Dedifferentiated amniotic fluid mesenchymal stem cell (primary cell): ENCODE measurements around the gene RRN3.
"Not testable (repeated sequence)": the region's sequence is repeated elsewhere in the genome, so short reads cannot be mapped to it uniquely, and the experiment has no call there.

Experiments used
- DNase-seq: peaks from one replicate; pipeline ENCODE4 v3.0.0-alpha.2; 2016; ENCODE audit errors: extremely low spot score

The RRN3 gene

DNA sequence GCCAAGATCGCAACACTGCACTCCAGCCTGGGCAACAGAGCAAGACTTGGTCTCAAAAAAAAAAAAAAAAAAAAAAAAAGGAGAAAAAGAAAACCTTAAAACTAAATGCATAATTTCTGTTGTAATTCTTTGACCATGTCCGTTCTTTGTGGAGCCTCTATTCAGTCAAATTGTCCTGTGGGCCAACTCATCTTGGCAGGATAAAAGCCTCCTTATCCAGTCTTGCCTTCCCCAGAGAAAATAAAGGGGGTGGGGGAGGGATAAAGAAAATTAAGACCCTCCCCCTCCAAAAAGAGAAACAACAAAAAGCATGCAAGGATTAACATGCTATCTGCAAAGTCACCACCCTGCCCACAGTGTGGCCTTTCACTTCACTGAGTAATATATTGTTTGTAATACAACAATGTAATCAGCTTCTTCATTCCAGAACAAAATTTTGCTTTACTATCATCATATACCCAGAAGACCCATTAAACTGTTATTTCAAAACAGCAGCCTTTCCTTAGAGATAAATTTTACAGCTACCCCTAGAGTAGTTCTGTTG is 5.4 kb upstream of the RRN3 start:
- not testable (repeated sequence) for DNase-seq

DNA sequence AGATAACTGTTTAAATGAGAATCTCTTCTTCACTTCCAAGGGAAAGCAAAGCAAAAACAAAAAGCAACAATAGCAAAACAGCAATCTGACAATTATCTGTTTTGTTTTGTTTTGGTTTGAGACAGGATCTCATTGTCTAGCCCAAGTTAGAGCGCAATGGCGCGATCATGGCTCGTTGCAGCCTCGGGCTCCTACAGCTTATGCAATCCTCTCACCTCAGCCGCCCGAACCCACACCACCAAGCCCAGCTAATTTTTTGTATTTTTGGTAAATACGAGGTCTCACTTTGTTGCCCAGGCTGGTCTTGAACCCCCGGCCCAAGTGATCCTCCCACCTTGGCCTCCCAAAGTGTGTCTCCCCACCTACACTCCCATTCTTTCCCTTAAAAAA is 2.5 kb upstream of the RRN3 start:
- DNase-seq, result not testable (repeated sequence)

DNA sequence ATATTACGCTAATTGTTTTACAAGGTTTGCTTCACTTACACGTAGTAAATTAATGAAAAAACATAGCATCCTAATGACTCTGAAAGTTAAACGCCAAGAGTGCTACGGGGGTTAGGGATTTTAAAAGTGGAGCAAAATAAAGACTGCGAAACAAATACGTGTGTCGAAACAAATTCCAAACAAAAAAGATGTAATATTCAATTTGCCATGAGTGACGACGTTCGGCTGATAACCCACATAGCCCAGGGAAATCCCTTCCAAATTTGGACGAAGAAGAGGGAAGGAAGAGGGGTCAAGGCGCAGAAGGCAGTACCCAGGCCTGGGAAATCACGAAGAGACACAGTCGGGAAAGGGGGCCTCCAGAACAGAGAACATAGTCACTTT is 509 bp downstream of the RRN3 start:
- not testable (repeated sequence) for DNase-seq

DNA sequence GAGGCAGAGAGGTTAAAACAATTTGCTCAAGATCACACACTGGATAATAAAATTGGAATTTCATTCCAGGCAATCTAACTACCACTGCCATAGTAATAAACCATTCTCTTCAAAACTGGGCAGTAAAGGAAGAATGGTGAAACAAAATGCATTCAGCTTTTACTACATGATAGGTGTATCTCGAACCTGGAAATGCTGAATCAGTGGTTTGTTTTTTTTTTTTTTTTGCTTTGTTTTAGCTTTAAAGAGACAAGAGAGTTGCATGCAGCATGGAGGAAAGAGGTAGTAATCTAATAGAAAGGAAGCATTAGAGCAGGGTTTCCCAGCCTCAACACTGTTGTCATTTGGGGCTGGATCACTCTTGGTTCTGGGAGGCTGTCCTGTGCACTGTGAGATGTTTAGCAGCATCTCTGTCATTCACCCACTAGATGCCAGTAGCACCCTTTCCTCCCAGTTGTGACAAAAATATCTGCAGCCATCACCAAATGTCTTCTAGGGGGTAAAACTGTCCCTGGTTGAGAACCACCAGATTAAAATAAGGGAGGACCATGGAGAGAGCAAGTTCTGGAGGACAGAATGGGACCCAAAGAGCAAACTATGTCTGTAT is 3.3 kb downstream of the RRN3 start:
- DNase-seq, result not testable (repeated sequence)

DNA sequence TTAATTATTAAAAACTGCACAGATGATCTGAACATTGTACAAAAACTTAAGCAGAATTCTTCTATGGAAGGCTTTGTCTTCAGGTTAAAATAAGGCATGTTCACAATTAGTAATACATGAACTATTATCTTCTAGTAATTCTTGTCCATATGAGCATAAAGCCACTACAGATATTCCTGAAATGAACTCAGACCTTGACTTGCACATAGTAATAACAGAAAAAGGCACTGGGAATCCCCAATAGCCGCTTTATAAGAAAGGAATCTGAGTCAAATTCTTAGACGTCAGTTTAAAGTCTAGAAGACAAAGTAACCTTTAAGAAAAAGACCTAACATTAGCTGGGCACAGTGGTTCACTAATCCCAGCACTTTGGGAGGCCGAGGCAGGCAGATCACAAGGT is 11.3 kb downstream of the RRN3 start:
- not testable (repeated sequence) for DNase-seq

DNA sequence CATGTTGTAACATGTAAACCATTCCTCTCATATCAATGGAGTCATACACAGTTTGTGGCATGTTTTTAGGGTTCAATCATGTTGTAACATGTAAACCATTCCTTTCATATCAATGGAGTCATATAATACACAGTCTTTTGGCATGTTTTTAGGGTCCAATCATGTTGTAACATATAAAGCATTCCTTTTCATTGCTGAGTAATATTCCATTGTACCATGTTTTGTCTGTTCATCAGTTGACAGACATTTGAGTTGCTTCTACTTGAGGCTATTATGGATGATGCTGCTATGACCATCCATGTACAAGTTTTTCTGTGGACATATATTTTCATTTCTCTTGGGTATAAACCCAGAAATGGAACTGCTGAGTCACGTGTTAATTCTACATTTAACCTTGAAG is 13.2 kb downstream of the RRN3 start:
- DNase-seq, result not testable (repeated sequence)

DNA sequence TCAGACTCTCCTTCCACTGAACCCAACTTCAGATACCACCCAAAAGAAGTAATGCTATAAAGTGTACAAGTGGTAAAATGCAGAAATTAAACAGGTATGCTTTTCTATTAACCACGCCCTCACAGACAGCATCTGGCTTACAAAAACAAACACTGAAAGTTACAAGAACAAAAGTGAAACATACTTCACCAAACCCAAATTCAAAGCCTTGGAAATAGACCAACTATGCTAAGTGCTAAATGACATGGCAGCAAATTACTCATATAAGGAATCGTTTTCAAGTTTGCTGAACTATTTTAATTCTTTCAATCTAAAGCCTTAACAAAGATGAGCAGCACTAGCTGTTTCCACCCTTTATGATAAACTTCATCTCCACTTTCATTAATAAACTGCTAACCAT is 17.9 kb downstream of the RRN3 start:
- not testable (repeated sequence) for DNase-seq

DNA sequence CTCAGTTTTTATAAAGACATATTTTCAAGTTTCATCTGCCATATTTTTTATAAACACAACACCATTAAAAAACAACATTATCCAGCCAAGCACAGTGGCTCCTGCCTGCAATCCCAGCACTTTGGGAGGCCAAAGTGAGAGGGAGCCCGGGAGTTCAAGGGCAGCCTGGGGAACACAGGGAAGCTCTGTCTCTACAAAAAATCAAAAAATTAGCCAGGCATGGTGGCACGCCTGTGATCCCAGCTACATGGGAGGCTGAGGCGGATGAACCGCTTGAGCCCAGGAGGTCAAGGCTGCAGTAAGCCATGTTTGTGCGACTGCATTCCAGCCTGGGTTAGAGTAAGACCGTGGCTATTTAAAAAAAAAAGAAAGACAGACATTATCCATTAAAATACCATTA is 21.0 kb downstream of the RRN3 start:
- DNase-seq, result no peak

DNA sequence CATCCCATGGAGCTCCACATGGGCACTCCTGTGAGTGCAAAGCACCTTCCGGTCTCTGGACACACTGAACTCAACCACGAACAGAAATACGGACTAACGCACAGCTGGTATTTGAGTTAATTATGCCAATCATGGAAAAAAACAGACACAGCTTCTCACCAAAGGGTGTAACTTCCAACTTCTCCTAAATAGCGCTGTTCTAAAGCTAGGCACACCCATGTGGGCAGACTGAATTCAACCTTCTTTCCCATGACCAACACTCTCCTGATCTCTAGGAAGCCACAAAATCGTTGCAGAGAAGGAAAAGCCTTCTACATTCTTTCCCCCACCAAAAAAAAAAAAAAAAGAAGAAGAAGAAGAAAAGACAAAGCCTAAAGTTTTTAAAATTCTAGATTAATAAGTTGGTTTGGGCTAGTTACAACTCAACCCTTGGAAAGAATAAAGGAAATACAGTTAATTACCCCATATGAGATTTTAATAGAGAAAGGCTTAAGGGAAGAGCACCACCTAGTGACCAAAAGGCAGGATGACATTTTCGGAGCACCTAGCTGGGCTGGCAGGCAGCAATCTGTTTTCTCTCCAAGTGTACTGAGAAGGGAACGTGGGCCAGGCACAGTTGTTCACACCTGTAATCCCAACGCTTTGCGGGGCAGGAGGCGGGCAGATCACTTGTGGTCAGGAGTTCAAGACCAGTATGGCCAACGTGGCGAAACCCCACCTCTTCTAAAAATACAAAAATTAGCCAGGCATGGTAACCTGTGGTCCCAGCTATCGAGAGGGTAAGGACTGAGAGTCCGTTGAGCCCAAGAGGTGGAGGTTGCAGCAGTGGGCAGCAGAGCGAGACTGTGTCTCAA is 21.9 kb downstream of the RRN3 start:
- not testable (repeated sequence) for DNase-seq

DNA sequence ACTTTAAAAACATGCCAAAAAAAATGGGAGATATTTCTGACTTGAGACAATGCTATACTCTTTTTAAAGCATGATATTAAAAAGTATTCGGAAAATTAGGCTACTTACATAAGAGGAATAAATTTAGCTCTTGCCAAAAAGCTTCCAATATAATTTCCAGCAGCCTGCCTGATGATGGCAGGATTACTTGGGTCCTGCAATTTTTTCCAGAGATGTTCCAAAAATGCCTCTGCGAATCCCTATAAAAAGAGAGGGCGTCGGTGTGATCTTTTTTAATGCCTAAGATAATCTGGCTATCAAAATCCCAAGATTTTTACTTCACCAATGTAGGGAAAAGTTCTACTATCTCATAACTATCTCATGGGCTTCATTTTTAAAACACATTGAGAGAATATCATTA is 23.1 kb downstream of the RRN3 start:
- DNase-seq, result not testable (repeated sequence)

DNA sequence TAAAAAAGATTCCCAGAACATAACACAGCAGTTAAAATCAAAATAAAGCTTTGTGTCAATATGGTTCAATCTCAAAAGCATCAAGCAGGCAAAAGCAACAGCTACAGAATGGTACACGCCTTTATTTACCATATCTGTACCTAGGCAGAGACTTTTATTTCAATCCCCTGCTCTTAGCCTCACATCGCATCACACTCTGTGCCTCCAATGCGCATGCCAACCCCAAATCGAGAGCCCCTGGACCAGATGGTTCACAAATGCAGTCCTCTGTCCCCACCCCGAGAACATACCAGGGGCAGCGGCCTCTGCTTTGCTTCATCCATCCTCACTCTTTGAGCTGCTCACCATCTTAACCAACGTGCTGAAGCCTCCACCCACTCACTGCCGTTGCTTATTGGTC is 27.4 kb downstream of the RRN3 start:
- not testable (repeated sequence) for DNase-seq

DNA sequence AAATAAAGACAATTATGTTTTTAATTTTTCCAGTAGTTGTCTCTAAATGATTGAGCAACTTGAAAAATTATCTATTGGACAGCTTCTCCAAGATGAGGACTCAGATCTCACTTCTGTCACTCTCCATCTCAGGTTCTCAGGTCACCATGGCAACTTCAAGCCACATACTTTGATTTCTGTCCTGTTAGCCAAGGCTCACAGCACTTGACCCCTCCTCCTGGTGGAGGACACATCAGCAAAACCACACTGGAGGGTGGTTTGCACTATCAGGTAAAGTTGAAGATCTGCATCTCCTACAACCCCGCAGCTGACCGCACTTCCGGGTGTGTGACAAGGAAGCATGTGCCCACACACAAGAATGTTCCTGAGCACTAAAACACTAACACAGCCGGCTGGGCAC is 28.1 kb downstream of the RRN3 start:
- not testable (repeated sequence) for DNase-seq

DNA sequence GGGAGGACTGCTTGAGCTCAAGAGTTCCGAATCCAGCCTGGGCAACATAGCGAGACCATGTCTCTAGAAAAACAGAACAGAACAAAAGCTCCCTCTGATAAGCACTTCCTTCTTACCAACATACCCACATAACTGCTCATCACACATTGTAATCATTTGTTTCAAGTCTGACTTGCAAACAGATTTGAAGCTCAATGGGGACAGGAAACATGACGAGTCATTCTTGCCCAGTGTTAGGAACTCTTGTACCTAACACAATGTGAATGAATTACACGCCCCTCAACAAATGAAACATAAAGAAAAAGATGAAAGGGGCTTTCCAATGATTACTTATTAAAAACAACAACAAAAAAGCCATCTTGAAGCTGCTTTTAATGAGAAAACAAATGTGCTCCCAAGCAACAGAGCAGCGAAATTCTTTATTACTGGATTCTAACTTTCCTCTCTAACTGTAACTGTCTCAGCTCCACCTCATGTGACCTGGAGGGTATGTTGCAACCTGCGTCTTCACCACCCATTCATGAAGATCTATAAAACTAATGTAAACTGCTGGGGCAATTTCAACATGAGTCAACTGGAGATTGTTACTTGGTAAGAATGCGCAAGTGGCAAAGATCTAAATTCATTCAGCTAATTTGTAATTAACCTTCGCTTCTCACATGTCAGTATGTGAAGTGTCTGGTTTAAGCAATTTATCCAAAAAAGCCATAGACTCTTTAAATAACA is 31.8 kb downstream of the RRN3 start:
- not testable (repeated sequence) for DNase-seq

DNA sequence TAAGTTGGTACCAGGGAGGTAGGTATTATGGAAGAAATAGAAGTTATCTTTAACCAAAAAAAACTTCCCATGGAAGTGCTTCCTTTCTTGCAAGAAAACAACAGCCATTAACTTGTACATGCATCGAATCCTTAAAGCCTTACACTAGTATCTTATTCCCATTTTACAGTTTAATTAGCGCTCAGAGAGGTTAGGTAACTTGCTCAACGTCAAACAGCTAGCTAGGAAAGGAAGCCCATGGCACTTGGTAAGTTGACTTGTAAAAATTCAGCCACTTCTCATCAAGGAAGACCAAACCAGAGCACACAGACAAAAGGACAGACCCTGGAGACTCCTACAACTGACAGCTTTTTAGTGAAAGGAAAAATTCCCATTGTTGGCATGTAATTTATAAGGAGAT is 34.7 kb downstream of the RRN3 start:
- no peak for DNase-seq

DNA sequence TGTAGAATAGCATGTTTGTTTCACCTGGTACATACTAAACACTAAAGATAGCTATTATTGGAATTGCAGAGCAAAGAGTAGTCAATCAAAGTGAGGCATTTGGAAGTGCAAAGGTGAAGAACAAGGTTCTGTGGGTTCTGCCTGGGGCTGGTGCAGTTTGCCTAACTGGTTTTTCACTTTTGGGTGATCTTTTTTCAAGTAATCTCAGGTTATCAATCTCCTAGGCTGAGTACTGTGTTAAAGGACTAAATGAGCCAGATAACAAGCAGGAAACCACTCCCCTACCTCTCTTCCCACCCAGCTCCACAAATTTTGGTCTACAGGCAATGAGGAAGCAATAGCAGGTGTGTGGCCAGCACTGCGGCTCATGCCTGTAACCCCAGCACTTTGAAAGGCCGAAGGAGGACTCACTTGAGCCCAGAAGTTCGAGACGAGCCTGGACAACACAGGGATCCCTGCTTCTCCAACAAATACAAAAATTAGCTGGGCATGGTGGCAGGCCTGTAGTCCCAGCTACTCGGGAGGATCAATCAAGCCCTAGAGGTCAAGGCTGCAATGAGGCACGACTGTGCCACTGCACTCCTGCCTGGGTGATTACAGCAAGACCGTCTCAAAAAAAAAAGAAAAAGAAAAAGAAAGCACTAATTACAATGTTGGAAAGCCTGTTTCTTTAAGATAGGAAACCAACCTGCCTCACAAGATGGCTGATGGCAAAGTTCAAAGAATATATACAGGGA is 36.2 kb downstream of the RRN3 start:
- no peak for DNase-seq

DNA sequence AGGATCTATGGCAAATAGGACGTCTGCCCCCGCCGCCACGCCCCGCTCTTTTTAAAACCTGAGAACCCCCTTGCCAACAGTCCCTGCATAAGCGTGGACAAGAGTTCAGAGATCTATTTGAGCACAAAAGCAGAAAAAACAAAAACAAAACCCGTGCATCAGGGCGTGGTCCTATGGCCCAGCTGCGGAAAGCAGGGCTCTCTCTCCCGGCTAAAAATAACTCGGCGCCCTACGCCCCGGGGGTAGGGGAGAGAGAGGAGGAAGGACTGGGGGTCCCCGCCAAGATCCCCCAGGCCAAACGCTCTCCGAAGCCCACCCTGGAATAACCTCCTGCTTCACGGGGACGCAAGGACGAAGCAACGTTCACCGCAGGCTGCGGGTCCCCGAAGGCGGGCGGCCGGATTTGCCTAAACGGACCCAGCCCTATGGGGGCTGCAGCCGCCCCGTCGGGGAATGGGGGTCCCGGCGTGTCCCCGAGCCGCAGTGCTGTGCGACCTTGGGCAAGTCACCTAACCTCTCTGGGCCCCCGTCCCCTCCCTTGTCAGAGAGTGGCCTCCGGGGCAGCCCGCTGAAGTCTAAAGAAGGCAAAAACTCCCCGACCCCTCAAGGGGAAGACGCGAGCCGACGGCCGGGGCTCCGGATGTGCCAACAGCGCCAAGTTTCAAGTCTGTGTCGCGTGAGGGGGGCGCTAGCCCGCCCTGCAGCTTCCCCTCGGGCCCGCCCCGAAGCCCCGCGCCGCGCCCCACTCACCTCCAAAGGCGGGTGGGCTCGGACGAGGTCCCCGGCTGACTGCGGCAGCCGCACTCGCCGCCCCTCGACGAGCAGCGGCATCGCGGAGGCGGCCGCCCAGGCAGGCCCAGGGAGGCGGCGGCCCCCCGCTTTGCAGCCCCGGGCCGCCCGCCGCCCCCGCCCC is 38.7 kb downstream of the RRN3 start:
- no peak for DNase-seq

DNA sequence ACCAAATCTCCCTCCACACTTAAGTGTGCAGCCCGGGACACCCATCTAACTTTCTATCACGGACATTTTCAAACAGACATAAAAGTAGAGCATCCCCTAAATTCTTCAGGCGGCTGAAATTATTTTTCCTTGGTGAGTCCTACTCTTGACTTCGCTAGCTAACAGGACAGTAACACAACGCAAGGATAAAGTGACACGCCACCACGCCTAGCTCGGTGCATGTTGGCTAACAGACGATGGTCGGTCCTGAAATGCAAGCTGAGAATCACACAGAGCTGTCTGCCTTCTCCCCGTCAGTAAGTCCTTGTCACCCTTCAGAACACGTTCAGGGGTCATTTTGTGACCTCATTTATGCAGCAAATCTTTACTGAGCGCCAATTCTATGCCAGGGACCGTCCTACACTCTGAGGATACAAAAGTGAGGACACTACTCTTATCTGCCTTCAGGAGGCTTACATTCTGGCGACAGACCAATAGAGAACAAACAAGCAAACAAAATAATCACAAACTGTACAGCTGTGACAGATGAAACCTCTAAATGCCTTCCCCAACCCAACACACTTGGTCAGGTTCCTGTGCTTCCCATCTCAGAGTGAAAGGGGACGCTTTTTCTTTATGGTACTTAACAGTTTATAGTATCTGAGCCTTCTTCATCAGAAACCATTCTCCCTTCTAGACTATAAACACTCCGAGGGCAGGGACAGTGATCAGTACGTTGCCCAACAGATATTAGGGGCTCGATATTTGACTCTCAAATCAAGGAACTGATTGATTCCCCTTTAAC is 39.5 kb downstream of the RRN3 start:
- no peak for DNase-seq

DNA sequence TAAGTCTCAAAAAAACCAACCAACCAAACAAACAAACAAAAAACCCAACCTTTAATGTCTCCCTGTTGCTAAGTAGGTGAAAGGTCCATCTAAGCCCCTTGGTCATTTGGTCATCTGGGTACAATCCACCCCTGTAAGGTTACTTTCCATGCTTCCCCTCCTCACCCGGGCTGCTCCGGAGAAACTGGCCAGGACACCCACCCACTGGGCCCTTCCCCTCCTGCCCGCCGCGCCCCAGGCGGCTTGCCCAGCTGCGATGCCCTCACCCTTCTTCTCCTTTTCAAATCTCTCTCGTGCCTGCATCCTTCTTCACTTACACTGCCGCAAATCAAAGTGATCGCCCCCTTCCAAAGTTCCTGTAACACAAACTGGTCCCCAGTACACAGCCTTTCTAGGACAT is 40.2 kb downstream of the RRN3 start:
- no peak for DNase-seq

DNA sequence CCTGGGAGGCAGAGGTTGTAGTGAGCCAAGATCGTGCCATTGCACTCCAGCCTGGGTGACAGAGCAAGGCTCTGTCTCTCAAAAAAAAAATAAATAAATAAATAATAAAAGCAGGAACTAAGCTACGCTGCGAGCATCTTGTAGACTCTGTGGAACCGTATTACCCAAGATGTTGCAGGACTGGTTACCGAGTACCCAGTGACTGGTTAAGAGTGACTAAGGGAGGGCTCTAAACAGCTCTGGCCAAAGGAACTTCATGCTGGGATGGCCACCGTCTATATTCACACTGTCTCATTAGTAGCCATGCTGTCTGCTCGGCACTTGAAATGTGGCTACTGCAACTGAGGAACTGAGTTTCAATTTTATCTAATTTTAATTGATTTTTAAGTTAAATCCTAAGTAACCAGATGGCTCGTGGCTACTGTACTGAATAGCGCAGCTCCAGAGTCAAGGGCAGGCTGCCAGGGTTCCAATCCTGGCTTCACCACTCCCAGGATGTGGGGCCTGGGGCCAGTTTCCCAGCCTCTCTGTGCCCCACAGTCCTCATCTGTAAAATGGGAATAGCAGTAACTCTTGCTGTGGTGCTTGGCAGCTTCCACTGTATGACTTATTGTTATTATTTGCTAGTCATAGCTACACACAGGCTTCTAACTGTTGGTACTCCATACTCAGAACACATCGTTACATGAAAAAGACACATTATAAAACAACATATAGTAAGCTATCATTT is 41.2 kb downstream of the RRN3 start:
- DNase-seq, result no peak
